T-helper 1 cell treated with Interleukin-12 subunit alpha and Interleukin-12 subunit beta and Interleukin-4 antibody, amounts not matched to agents 30 ng/mL and 1 ng/mL, for 36 hours (primary cell): ENCODE results near the gene PRIMA1. TPM values are rescaled to one million over a fixed set of nuclear protein-coding genes. Genes with fewer than 3 reads are reported as not detected.

Experiments
- intact Hi-C: fragments of 100-400 bp; cut with micrococcal nuclease; formaldehyde crosslinking; loops from one replicate; pipeline ENCODE4 v1.15.1; 2024
- total RNA-seq: library from RNA; stranded (reverse); gene quantifications from 2 replicates; pipeline ENCODE4 v1.2.3, GENCODE V29; 2022

Gene PRIMA1
- total RNA-seq, 1 donor from 2014 or later: not detected

DNA sequence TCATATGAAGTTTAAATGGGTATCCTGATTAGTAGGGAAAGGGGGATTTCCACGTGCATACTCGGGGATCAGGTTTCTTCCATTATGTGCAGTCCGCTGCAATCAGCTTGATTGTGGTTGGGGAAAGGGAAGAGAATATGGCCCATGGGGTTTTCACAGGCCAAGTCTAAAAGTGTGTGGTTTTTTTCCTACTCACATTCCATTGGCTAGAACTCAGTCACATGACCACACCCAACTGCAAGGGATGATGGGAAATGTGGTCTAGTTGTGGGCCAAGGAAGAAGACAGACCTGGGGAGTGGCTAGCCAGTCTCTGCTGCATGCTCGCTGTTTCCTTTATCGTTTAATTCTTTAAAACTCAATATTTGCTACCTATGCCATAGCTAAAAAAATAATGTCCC is 105.1 kb downstream of the PRIMA1 start:
- intact Hi-C loops: no loop called here

DNA sequence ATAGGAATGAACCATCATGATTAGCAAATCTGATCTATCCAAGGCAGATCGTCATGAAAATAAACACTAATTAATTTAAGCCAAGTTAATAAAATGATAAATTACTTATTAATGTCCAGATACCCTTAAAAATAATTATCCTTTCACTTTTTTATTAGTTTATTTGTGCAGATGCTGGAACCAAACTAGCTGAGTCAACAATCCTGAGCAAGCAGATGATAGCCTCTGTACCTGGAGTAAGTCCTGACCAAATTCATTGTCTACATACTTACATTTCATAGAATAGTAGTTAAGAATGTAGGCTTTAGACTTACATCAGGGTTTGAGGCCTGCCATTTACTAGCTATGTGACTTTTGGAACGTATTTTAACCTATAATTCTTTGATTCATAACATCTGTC is 105.8 kb downstream of the PRIMA1 start:
- intact Hi-C loops: no loop called here

GRCh38 chr14:93676416-93676958 is 111.8 kb downstream of the PRIMA1 start:
- intact Hi-C loops: no loop called here

DNA sequence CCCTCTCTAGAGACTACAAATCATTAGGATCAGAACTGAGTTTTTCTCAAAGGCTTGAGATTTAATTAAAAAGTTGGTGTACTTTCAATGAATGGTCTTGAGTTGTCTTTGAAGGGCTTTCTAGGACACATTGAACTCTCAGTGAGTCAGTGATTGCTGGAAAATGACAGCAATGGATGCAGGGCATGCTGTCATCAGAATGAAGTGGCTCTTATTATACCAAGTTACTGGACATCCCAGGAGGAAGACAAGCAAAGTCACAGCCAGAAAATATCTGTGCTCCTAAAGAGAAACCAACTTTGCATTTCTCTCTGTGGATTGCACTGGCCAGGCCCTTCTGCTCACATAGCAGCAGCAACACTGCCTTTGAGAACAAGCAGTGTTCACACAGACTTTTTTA is 112.6 kb downstream of the PRIMA1 start:
- intact Hi-C loops: no loop called here

DNA sequence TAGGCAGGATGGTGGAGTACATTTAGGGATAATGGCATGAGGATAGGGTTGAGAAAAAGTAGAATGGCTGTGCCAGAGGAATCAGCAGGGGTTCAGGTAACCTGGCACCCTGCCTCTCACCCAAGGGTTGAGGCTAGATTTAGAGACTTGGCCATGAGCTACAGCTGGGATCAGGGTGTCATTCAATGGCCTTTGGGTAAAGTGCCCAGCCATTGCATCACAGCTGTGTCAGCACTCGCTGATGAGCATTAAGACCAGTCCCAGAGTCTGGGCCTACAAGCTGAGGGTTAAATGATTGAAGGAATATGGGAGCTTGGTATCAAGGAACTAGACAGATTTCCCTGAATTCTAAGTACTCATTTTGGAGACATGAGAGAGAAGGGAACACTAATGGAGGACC is 113.9 kb downstream of the PRIMA1 start:
- intact Hi-C loops: no loop called here

DNA sequence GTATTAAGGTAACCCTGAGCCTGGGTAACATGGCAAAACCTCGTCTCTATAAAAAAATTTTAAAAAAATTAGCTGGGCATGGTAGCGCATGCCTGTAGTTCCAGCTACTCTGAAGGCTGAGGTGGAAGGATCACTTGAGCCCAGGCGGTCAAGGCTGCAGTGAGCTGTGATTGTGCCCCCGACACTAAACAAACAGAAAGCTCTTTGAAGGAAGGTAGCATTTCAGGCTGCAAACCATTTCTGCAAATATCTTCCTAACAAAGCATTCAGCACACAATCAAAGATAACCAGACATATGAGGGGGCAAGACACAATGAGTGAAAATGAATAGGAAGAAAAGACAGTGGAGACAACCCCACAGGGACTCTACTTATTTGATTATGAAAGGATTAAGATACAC is 118.7 kb downstream of the PRIMA1 start:
- intact Hi-C loops: no loop called here

Other genes with a start within 250 kb of the PRIMA1 start
- gene FAM181A, start 138.9 kb upstream of the PRIMA1 start, total RNA-seq: not detected in 2 replicates
- 62.2 and 66.6 TPM in 2 replicates for gene ASB2, start 188.1 kb upstream of the PRIMA1 start, total RNA-seq
- gene CCDC197, start 208.8 kb upstream of the PRIMA1 start, total RNA-seq: 0.15 TPM in 1 of 2 replicates, not detected in the other
- 2.9 and 3.3 TPM in 2 replicates for gene OTUB2, start 237.9 kb upstream of the PRIMA1 start, total RNA-seq